GM12873 (cell line): ENCODE results near the gene SH3RF3.

Experiments used
- CTCF ChIP-seq: IDR thresholded peaks from 2 replicates; pipeline ENCODE4 v1.5.1; 2012; ENCODE audit warnings: low read depth, mild to moderate bottlenecking, moderate library complexity, low read length, control low read depth; ENCODE audit not compliant: insufficient read depth; ENCODE audit errors: missing control alignments

The SH3RF3 gene

GRCh38 chr2:109153807-109154206 lies 24.8 kb downstream of the SH3RF3 start:
- no peak for TF ChIP-seq CTCF

- TF ChIP-seq CTCF: no peak
Observed at GRCh38 chr2:109154226-109154625, 25.2 kb downstream of the SH3RF3 start.

- TF ChIP-seq CTCF: no peak
Observed at GRCh38 chr2:109155553-109156451, 26.8 kb downstream of the SH3RF3 start.

- TF ChIP-seq CTCF: no peak
Observed at GRCh38 chr2:109157563-109158105, 28.6 kb downstream of the SH3RF3 start.

- no peak for TF ChIP-seq CTCF
Observed at GRCh38 chr2:109158237-109158636, 29.2 kb downstream of the SH3RF3 start.

GRCh38 chr2:109159096-109159495 lies 30.1 kb downstream of the SH3RF3 start:
- no peak for TF ChIP-seq CTCF

- TF ChIP-seq CTCF: no peak
Observed at GRCh38 chr2:109160714-109161440, 31.9 kb downstream of the SH3RF3 start.
